Lower lobe of right lung (tissue), 2 donors: ENCODE results near the gene CDR2L. TPM values are rescaled to one million over a fixed set of nuclear protein-coding genes. Genes with fewer than 3 reads are reported as not detected.
A peak's percentile ranks its signal among the peaks of the same experiment; 100 is the strongest.

ENCODE experiments used
- ATAC-seq, 2 donors: fragments of 200-7000 bp; cut with Tn5 transposase; one replicate each; pipeline ENCODE4 v1.9.1; 2020 to 2022; ENCODE audit warnings: mild to moderate bottlenecking in 2 of 2, moderate library complexity in 2 of 2
- DNase-seq: peaks from one replicate; pipeline ENCODE4 v3.0.0-alpha.2; 2020
- H3K27ac ChIP-seq: fragments of 200-600 bp; one replicate; pipeline ENCODE4 v1.8.0; 2022
- H3K27me3 ChIP-seq: fragments of 200-600 bp; one replicate; pipeline ENCODE4 v1.8.0; 2022; ENCODE audit warnings: low read depth
- H3K36me3 ChIP-seq: fragments of 200-600 bp; one replicate; pipeline ENCODE4 v1.8.0; 2022; ENCODE audit warnings: mild to moderate bottlenecking
- H3K4me1 ChIP-seq: fragments of 200-600 bp; one replicate; pipeline ENCODE4 v1.8.0; 2022
- H3K4me3 ChIP-seq: fragments of 200-600 bp; one replicate; pipeline ENCODE4 v1.8.0; 2022; ENCODE audit warnings: mild to moderate bottlenecking
- H3K9me3 ChIP-seq: fragments of 200-600 bp; one replicate; pipeline ENCODE4 v1.8.0; 2022
- intact Hi-C: fragments of 100-400 bp; cut with DNase I; formaldehyde crosslinking; loops from one replicate; pipeline ENCODE4 v1.11.0; 2022
- total RNA-seq: library from RNA; stranded (reverse); fragmentation: NEBNext Ultra II Directional; extraction: Animal tissue kit (Norgen Biotek cat#: 25700); gene quantifications from one replicate; pipeline ENCODE4 v1.2.1, GENCODE V29; 2021
- TF ChIP-seq, protein P1 (sequence below): fragments of 200-600 bp; IDR thresholded peaks from one replicate; pipeline ENCODE4 v1.8.0; 2022; ENCODE audit warnings: antibody characterized with exemption, mild to moderate bottlenecking
- donor health status: DM: no; HTN: yes; CAD: no; lungs with severe emphysema.

Gene CDR2L
- total RNA-seq, 1 donor from 2014 or later, result 12.6 TPM

DNA sequence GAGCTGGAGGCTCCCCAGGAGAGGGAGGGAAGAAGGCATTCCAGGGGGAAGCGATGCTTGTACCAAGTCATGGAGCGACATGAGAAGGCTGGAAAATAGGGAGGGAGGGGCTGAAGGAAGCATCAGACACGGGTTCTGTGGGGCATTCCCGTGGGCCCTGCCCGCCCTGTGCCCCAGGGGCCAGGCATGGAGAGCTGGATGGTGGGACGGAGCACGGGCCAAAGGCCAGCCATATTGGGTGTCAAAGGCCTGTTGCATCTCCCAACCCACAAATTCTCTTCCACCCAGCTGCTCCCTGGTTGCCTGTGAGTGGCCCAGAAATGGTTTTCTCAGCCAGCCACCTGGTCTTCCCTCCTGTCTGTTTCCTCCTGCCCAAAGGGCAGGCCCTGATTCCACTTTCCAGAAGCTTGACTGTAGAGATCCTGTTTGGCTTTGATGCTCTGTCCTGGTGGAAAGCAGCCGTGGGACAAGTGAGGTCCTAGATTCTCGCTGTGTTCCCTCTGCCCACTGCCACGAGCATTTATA lies 3.2 kb downstream of the CDR2L start:
- TF ChIP-seq, protein P1, sequence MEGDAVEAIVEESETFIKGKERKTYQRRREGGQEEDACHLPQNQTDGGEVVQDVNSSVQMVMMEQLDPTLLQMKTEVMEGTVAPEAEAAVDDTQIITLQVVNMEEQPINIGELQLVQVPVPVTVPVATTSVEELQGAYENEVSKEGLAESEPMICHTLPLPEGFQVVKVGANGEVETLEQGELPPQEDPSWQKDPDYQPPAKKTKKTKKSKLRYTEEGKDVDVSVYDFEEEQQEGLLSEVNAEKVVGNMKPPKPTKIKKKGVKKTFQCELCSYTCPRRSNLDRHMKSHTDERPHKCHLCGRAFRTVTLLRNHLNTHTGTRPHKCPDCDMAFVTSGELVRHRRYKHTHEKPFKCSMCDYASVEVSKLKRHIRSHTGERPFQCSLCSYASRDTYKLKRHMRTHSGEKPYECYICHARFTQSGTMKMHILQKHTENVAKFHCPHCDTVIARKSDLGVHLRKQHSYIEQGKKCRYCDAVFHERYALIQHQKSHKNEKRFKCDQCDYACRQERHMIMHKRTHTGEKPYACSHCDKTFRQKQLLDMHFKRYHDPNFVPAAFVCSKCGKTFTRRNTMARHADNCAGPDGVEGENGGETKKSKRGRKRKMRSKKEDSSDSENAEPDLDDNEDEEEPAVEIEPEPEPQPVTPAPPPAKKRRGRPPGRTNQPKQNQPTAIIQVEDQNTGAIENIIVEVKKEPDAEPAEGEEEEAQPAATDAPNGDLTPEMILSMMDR, result no peak
- Histone ChIP-seq H3K9me3 (no peaks in the 10 kb centered on the region), H3K4me1 (peaks cover 32% of the 10 kb centered on the region), H3K27ac (peak overlapping the region; percentile 31), H3K36me3 (no peaks in the 10 kb centered on the region), H3K4me3 (no peak overlapping the region), H3K27me3 (no peaks in the 10 kb centered on the region)
- intact Hi-C loops, result no loop called here
- DNase-seq, result no peak
- no peak for ATAC-seq

DNA sequence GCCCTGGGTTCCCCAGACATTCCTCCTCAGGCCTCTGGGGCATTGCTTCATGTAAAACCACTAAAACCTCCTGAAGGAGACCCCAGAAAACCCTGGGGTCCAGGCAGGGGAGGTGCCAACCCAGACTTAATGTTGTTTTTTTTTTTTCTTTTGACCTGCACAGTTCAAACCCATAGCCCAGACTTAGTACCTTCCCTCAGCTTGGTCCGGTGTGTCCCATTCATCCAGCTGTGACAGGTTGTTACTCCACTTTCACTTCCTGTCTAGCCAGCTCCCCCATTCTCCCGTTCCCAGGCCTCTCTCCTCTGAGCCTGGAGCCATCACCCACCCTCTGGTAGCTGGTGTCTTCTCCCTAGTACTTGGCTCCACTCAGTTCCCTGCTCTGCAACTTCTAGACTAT lies 4.8 kb downstream of the CDR2L start:
- ATAC-seq (no peak), DNase-seq (no peak)
- H3K27ac ChIP-seq, result peak overlapping the region; percentile 37
- no peaks in the 10 kb centered on the region for H3K9me3 ChIP-seq
- intact Hi-C loops, result no loop called here
- peaks cover 26% of the 10 kb centered on the region for H3K4me1 ChIP-seq
- H3K36me3 ChIP-seq, result no peaks in the 10 kb centered on the region
- TF ChIP-seq, protein P1, result no peak
- no peaks in the 10 kb centered on the region for H3K27me3 ChIP-seq
- H3K4me3 ChIP-seq, result no peak overlapping the region

DNA sequence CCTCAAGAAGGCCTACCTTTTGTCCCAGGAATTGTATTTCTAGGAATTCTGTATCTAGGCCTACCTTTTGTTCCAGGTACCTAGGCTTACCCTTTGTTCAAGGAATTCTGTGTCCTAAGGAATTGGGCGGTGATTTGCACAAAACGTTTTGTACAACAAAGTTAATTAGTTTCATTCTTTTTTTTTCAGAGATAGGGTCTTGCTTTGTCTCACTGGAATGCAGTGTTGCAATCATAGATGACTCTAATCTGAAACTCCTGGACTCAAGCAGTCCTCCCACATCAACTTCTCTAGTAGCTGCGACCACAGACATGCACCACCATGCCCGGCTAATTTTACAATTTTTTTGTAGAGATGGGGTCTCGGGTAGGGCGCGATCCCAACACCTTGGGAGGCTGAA lies 7.0 kb downstream of the CDR2L start:
- peaks cover 2% of the 10 kb centered on the region for H3K36me3 ChIP-seq
- intact Hi-C loops, result no loop called here
- no peak for DNase-seq
- H3K27ac ChIP-seq, result no peak overlapping the region
- H3K9me3 ChIP-seq, result no peaks in the 10 kb centered on the region
- H3K27me3 ChIP-seq, result no peaks in the 10 kb centered on the region
- ATAC-seq, result no peak
- H3K4me3 ChIP-seq, result no peak overlapping the region
- TF ChIP-seq, protein P1, result no peak
- peaks cover 13% of the 10 kb centered on the region for H3K4me1 ChIP-seq

DNA sequence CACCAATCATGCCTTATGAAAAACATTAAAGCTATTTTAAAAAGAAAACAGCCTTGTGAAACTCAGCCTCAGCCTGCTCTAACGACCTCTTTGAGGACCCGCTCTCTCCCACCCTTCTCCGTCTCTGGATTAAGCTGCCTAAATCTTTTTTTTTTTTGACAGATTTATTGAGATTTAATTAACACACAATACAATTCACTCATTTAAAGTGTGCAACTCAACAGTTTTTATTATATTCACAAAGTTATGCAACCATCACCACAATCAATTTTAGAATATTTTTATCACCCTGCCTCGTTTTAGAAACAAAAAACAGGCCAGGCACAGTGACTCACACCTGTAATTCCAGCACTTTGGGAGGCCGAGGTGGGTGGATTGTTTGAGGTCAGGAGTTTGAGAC lies 8.4 kb downstream of the CDR2L start:
- Histone ChIP-seq H3K9me3 (no peaks in the 10 kb centered on the region), H3K4me1 (no peaks in the 10 kb centered on the region), H3K4me3 (no peak overlapping the region), H3K27ac (no peak overlapping the region), H3K36me3 (peaks cover 10% of the 10 kb centered on the region), H3K27me3 (no peaks in the 10 kb centered on the region)
- no peak for ATAC-seq
- TF ChIP-seq, protein P1, result no peak
- intact Hi-C loops, result no loop called here
- no peak for DNase-seq

GRCh38 chr17:74998783-74999182 lies 11.4 kb downstream of the CDR2L start:
- TF ChIP-seq, protein P1, result no peak
- DNase-seq, result no peak
- Histone ChIP-seq H3K4me1 (no peaks in the 10 kb centered on the region), H3K27ac (no peak overlapping the region), H3K27me3 (no peaks in the 10 kb centered on the region), H3K36me3 (peaks cover 35% of the 10 kb centered on the region), H3K4me3 (no peak overlapping the region), H3K9me3 (no peaks in the 10 kb centered on the region)
- intact Hi-C loops, result no loop called here
- ATAC-seq, result no peak

DNA sequence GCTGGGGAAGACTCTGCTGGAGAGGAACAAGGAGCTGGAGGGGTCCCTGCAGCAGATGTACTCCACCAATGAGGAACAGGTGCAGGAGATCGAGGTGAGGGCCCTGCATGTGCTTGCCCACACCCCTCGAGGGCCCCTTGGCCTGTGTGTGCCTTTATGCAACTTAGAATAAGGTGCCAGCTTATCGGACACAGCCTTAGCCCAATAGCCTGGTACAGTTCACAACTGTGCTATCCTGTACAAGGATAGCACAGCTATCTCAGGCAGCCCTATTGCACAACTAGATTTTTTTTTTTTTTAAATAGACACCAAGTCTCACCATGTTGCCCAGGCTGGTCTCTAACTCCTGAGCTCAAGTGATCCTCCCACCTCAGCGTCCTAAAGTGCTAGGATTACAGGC lies 12.1 kb downstream of the CDR2L start:
- Histone ChIP-seq H3K27ac (no peak overlapping the region), H3K36me3 (peaks cover 39% of the 10 kb centered on the region), H3K27me3 (no peaks in the 10 kb centered on the region), H3K9me3 (no peaks in the 10 kb centered on the region), H3K4me1 (no peaks in the 10 kb centered on the region), H3K4me3 (no peak overlapping the region)
- DNase-seq (no peak), ATAC-seq (no peak)
- TF ChIP-seq, protein P1, result no peak
- intact Hi-C loops, result no loop called here
